K562 (cell line): ENCODE measurements around the gene WDR19. TPM values are rescaled to one million over a fixed set of nuclear protein-coding genes. Genes with fewer than 3 reads are reported as not detected.
A peak's percentile ranks its signal among the peaks of the same experiment; 100 is the strongest.

Source experiments
- ATAC-seq: fragments of 200-7000 bp; cut with Tn5 transposase; 3 replicates; pipeline ENCODE4 v1.9.1; 2020; ENCODE audit warnings: moderate library complexity
- BruUV-seq: library from RNA; stranded (reverse); fragments of 400-500 nt; replicated peaks from 2 replicates; lab custom pipeline; 2021; lab: Mats Ljungman, UMichigan
- CTCF ChIA-PET: fragments of 300-600 bp; formaldehyde crosslinking; extraction: SDS; loops from one replicate; lab custom pipeline; 2021; ENCODE audit warnings: low intra/inter-chr PET ratio; lab: Yijun Ruan, JAX
- POLR2A ChIA-PET: fragments of 300-600, 350-650 bp; sonication (Branson Sonifier 250); formaldehyde crosslinking; extraction: SDS; loops from one replicate; lab custom pipeline; 2021; ENCODE audit warnings: antibody characterized with exemption, inconsistent platforms; lab: Yijun Ruan, JAX
- DNase-seq, 4 experiments: peaks; one replicate each; pipeline versions ENCODE4 v3.0.0 to v3.0.0-alpha.2; 2011 to 2018; ENCODE audit warnings: low spot score in 3 of 4, mixed read lengths in 3 of 4; ENCODE audit errors: extremely low read depth in 1 of 4
- FAIRE-seq: peaks from 2 replicates; lab custom pipeline; 2011; peaks lifted over from hg19 to GRCh38; lab: Jason Lieb, UNC
- H2AFZ ChIP-seq: 2 replicates; pipeline ENCODE4 v1.6.0; 2011; ENCODE audit warnings: low read depth, low read length, control low read depth, inconsistent platforms
- H3K27ac ChIP-seq: fragments of 200-600 bp; 3 replicates; pipeline ENCODE4 v1.8.0; 2011; ENCODE audit warnings: low read depth, mild to moderate bottlenecking, control low read depth, inconsistent platforms, low read length, moderate library complexity, mixed read lengths; ENCODE audit errors: extremely low read depth
- H3K27me3 ChIP-seq, 2 experiments: fragments of 300-600 bp in 1 of 2; 2 replicates in 1 of 2; 3 replicates in 1 of 2; pipeline versions ENCODE4 v1.6.0 to v1.8.0; 2011; ENCODE audit warnings: inconsistent platforms in 2 of 2, low read length in 2 of 2, mild to moderate bottlenecking in 1 of 2, mixed read lengths in 1 of 2, moderate library complexity in 1 of 2; ENCODE audit not compliant: control insufficient read depth in 2 of 2, insufficient read depth in 2 of 2
- H3K36me3 ChIP-seq: fragments of 300-600 bp; 3 replicates; pipeline ENCODE4 v1.8.0; 2011; ENCODE audit warnings: mild to moderate bottlenecking, low read length, inconsistent platforms; ENCODE audit not compliant: control insufficient read depth, insufficient read depth
- H3K4me1 ChIP-seq, 2 experiments: fragments of 200-600 bp in 1 of 2; replicated peaks in 1 of 2; 2 replicates in 1 of 2; 3 replicates in 1 of 2; pipeline versions ENCODE4 v1.5.1 to v1.8.0; 2011; ENCODE audit warnings: inconsistent platforms in 2 of 2, low read length in 2 of 2, mild to moderate bottlenecking in 1 of 2, mixed read lengths in 1 of 2, moderate library complexity in 1 of 2; ENCODE audit not compliant: control insufficient read depth in 2 of 2, insufficient read depth in 2 of 2
- H3K4me2 ChIP-seq: 2 replicates; pipeline ENCODE4 v1.6.1; 2011; ENCODE audit warnings: low read length, control low read depth, inconsistent platforms, mixed read lengths; ENCODE audit not compliant: insufficient read depth
- H3K4me3 ChIP-seq: fragments of 200-600 bp; sonication (generic), shearing (Covaris generic); 2 replicates; pipeline ENCODE4 v1.5.1; 2016; ENCODE audit warnings: control low read depth, inconsistent platforms
- H3K79me2 ChIP-seq: fragments of 200-600 bp; 3 replicates; pipeline ENCODE4 v1.8.0; 2011; ENCODE audit warnings: low read length, inconsistent platforms; ENCODE audit not compliant: control insufficient read depth, insufficient read depth
- H3K9ac ChIP-seq, 2 experiments: 2 replicates each; pipeline versions ENCODE4 v1.6.0 to v1.6.1; 2011; ENCODE audit warnings: low read depth in 2 of 2, low read length in 2 of 2, control low read depth in 1 of 2, inconsistent platforms in 1 of 2, mild to moderate bottlenecking in 1 of 2, mixed read lengths in 1 of 2; ENCODE audit not compliant: insufficient read depth in 1 of 2
- H3K9me1 ChIP-seq: one replicate; pipeline ENCODE4 v1.6.0; 2011; ENCODE audit warnings: inconsistent platforms, mild to moderate bottlenecking, low read length, moderate library complexity; ENCODE audit not compliant: control insufficient read depth, insufficient read depth
- H3K9me3 ChIP-seq: replicated peaks from 2 replicates; pipeline ENCODE4 v1.5.1; 2011; ENCODE audit warnings: low read depth, low read length, inconsistent platforms; ENCODE audit not compliant: control insufficient read depth, insufficient read depth
- H4K20me1 ChIP-seq: replicated peaks from 2 replicates; pipeline ENCODE4 v1.6.1; 2011; ENCODE audit warnings: low read length, inconsistent platforms, mixed read lengths; ENCODE audit not compliant: control insufficient read depth, insufficient read depth
- CHD2 ChIP-seq: IDR thresholded peaks from 2 replicates; pipeline ENCODE4 v1.6.1; 2011; ENCODE audit warnings: low read depth, low read length
- MEIS2 ChIP-seq: fragments of 450-650 bp; IDR thresholded peaks from 2 replicates; pipeline ENCODE4 v1.6.1; 2014; ENCODE audit warnings: mild to moderate bottlenecking; ENCODE audit not compliant: partially characterized antibody
- ZNF175 ChIP-seq: fragments of 200-800 bp; sonication (Bioruptor generic); IDR thresholded peaks from 2 replicates; pipeline ENCODE4 v1.6.1; 2016; ENCODE audit warnings: low read depth, mild to moderate bottlenecking, missing genetic modification characterization, missing compliant biosample characterization
- ZNF512 ChIP-seq: IDR thresholded peaks from 2 replicates; pipeline ENCODE4 v1.6.1; 2016; ENCODE audit warnings: missing genetic modification characterization, missing compliant biosample characterization
- in situ Hi-C: fragments of 300-500 bp; cut with MboI; formaldehyde crosslinking; loops from 4 replicates; pipeline ENCODE4 v1.15.0; 2018; ENCODE audit warnings: inconsistent platforms, mixed read lengths
- intact Hi-C: fragments of 100-400 bp; cut with micrococcal nuclease; formaldehyde crosslinking; loops from 2 replicates; pipeline ENCODE4 v1.14.2; 2022
- polyA plus RNA-seq, 8 experiments: library from polyadenylated mRNA; depleted of rRNA in 4 of 8; stranded (reverse) in 5 of 8; unstranded in 3 of 8; fragments of >200 nt; fragmentation: Nextera tagmentation in 2 of 8; fragmentation: Illumina TruSeq in 1 of 8; extraction: Ambion mirVana in 2 of 8; extraction: Trizol in 1 of 8; gene quantifications; 2 replicates each; pipeline versions ENCODE4 v1.2.1 to v1.2.3, GENCODE V29; 2011 to 2014; ENCODE audit warnings: inconsistent platforms in 1 of 8, missing spikeins in 1 of 8
- total RNA-seq, 7 experiments: library from RNA; depleted of rRNA in 6 of 7; stranded (reverse); fragments of >200 nt in 6 of 7; fragmentation: Illumina TruSeq in 2 of 7; extraction: Trizol in 2 of 7; gene quantifications; 2 replicates each; pipeline versions ENCODE4 v1.2.1 to v1.2.3, GENCODE V29; 2011 to 2021; ENCODE audit warnings: low replicate concordance in 1 of 7

Gene WDR19
- total and polyA plus RNA-seq, 9 of the 15 experiments (the other 6 are each of a cell fraction or from before 2014, with no cell fraction given): 6.8 to 37.6 (median 11.2) TPM

- no peak for DNase-seq
- Histone ChIP-seq H3K4me3 (no peak overlapping the region), H3K9ac (no peak overlapping the region), H3K36me3 (peaks cover 73% of the 10 kb centered on the region), H3K79me2 (no peaks in the 10 kb centered on the region), H2AFZ (no peak overlapping the region), H3K9me3 (no peaks in the 10 kb centered on the region), H3K27me3 (no peaks in the 10 kb centered on the region), H3K9me1 (no peaks in the 10 kb centered on the region), H3K4me1 (no peaks in the 10 kb centered on the region), H3K27ac (no peak overlapping the region), H4K20me1 (no peaks in the 10 kb centered on the region), H3K4me2 (no peak overlapping the region)
- in situ Hi-C loops (no loop called here), intact Hi-C loops (no loop called here)
- TF ChIP-seq MEIS2 (no peak), ZNF175 (CRISPR knock-in tag) (0 out of 2 replicates have a peak, but pooled peaks have one; percentile 40), ZNF512 (no peak), CHD2 (no peak)
- no peak for FAIRE-seq
- BruUV-seq: no TSS peak
- ATAC-seq: no peak
- ChIA-PET CTCF (no interaction called here), POLR2A (interaction anchor here (1.2 to 1.5 kb wide), 2 partner anchors 10 to 11 kb away, joined by 3 to 4 read pairs; no protein-coding TSS in a partner anchor)
Observed at GRCh38 chr4:39320381-39321115, 138.2 kb downstream of the WDR19 start.
